ENCODE results near the gene FOXK1. TPM values are rescaled to one million over a fixed set of nuclear protein-coding genes. Genes with fewer than 3 reads are reported as not detected.

FOXK1 gene
- total RNA-seq, 4 donors from 2014 or later = 28.0 to 59.9 (median 34.2) TPM

DNA sequence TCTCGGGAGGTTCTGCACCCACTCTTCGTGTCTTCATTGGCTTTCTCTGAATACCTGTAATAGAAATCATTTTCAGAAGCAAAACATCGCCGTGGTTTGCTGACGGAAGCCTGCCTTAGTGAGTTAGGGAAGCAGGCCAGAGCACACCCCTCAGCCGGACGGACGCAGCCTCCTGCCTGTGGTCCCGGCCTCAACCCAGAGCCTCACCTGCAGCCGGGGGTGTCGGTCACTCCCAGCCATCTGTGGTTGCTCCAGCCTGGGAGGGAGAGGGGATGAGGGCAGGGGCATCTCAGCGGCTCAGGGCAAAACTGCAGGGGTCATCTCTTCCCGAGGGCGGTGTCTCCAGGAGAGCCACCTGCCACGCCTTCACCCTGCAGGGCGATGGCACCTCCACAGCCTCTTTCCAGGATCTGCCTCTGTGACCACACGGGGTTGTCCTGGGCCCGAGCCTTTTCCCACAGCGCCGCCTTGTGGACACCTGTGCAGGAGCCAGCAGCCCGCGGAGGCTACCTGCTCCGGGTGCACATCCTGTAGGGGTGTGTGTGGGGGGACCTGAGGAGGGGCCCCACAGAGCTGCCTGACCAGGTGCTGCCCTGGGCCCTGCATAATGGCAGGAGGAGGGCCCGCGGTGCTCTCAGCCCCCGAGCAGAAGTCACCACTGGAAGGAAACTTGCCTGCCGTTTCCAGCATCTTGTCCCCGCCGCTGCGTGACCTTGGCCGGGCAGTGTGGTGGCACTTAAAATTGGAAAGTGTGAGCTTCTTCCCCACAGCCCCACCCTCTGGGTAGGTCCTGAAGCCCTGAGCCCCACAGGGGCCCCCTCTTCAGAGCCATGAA, 71.7 kb downstream of the FOXK1 start:
- intact Hi-C loops (cut with DNase I; ENCODE audit: low total_unique reads) = loop anchor here (5.0 kb wide), 1 partner anchor 112 kb away; no protein-coding TSS in a partner anchor

DNA sequence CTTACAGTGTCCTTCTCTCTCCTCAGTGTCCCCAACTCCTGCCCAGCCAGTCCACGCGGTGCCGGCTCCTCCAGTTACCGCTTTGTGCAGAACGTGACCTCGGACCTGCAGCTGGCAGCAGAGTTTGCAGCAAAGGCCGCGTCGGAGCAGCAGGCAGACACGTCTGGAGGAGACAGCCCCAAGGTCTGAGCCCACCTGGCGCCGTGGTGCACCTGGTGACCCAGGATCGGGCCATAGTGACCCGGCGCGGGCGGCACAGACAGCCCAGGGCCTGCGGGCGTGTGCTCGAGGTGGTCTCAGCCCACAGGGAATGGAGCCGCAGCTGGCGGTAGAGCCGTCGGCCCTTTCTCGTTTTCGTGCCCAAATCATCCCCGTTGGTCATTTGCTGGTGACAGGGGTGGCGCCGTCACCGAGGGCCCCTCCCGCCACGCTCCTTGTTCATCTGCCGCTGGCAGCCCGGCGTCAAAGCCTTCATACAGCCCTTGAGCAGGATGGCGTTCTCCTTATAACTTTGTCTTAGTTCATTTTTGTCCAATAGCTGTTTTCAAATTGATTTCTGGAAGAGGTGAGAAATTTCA, 72.4 kb downstream of the FOXK1 start:
- Histone ChIP-seq H3K27me3 (no peaks in the 10 kb centered on the region), H3K9me3 (no peaks in the 10 kb centered on the region), H3K4me3 (no peak overlapping the region), H3K36me3 (peaks cover 0 to 37% (median 15%) of the 10 kb centered on the region in 4 donors), H3K4me1 (peaks cover 0 to 3% (median 0%) of the 10 kb centered on the region in 4 donors), H3K27ac (no peak overlapping the region)
- in situ Hi-C loops (cut with MboI; ENCODE audit: low pct_ligation_motif_present in 1 of 4, low pct_unique_long_range_greater_than_20kb in 1 of 4, low sequenced_read_pairs in 3 of 4) (loop anchor here in 3 of 4 donors (10.0 to 25.0 kb wide), 2 partner anchors 110 to 142 kb away; no protein-coding TSS in a partner anchor), intact Hi-C loops (cut with DNase I; ENCODE audit: low total_unique reads) (loop anchor here (1.0 to 5.0 kb wide), 2 partner anchors 31 to 112 kb away; no protein-coding TSS in a partner anchor)
- 82 to 93% methylated on average over 8 to 36 of the region's 36 CpGs for WGBS, 2 donors (ENCODE audit: low coverage in 1 of 2)
- DNase-seq = no peak
- no peak for TF ChIP-seq EP300 (IDR thresholded peaks at IDR 0.05; ENCODE audit: low read depth)
- TF ChIP-seq POLR2A (IDR thresholded peaks at IDR 0.05) = no peak
- TF ChIP-seq, protein P1, sequence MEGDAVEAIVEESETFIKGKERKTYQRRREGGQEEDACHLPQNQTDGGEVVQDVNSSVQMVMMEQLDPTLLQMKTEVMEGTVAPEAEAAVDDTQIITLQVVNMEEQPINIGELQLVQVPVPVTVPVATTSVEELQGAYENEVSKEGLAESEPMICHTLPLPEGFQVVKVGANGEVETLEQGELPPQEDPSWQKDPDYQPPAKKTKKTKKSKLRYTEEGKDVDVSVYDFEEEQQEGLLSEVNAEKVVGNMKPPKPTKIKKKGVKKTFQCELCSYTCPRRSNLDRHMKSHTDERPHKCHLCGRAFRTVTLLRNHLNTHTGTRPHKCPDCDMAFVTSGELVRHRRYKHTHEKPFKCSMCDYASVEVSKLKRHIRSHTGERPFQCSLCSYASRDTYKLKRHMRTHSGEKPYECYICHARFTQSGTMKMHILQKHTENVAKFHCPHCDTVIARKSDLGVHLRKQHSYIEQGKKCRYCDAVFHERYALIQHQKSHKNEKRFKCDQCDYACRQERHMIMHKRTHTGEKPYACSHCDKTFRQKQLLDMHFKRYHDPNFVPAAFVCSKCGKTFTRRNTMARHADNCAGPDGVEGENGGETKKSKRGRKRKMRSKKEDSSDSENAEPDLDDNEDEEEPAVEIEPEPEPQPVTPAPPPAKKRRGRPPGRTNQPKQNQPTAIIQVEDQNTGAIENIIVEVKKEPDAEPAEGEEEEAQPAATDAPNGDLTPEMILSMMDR (IDR thresholded peaks at IDR 0.05) = no peak
- TF ChIP-seq POLR2AphosphoS5 (IDR thresholded peaks at IDR 0.05) = no peak

More for the DNA sequence above, 71.7 kb downstream of the FOXK1 start:
- no peak overlapping the region for H3K4me3 ChIP-seq
- H3K36me3 ChIP-seq = peaks cover 0 to 31% (median 13%) of the 10 kb centered on the region in 4 donors
- no peaks in the 10 kb centered on the region for H3K27me3 ChIP-seq
- WGBS, 2 donors (ENCODE audit: low coverage in 1 of 2) = 45% methylated on average over 30 of the region's 31 CpGs; no CpG with 5 or more reads in 1 of the 2 donors
- TF ChIP-seq EP300 (IDR thresholded peaks at IDR 0.05; ENCODE audit: low read depth) (no peak), POLR2AphosphoS5 (IDR thresholded peaks at IDR 0.05) (no peak)
- TF ChIP-seq, protein P1 (IDR thresholded peaks at IDR 0.05) = peak; percentile 89 to 96 (median 96)
- peak overlapping the region in 3 of 4 donors; percentile 23 to 43 (median 25) for H3K27ac ChIP-seq
- peak; percentile 88 for DNase-seq
- no peaks in the 10 kb centered on the region for H3K9me3 ChIP-seq
- in situ Hi-C loops (cut with MboI; ENCODE audit: low pct_ligation_motif_present in 1 of 4, low pct_unique_long_range_greater_than_20kb in 1 of 4, low sequenced_read_pairs in 3 of 4) = loop anchor here in 3 of 4 donors (10.0 to 25.0 kb wide), 2 partner anchors 109 to 142 kb away; no protein-coding TSS in a partner anchor
- H3K4me1 ChIP-seq = peaks cover 0 to 3% (median 0%) of the 10 kb centered on the region in 4 donors

DNA sequence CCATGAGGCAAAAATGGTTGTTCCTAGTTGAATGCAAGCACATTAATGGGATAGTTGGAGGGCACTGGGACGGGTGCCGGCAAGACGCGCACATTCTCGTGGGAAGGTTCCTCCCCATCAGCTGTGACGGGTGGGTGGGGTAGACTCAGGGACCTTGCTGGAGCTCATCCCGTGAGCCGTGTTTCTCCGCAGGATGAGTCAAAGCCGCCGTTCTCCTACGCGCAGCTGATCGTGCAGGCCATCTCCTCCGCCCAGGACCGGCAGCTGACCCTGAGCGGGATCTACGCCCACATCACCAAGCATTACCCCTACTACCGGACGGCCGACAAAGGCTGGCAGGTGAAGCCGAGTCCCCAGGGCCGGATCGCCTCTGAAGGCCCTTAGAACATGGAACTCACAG, 73.0 kb downstream of the FOXK1 start:
- DNase-seq = no peak
- in situ Hi-C loops (cut with MboI; ENCODE audit: low pct_ligation_motif_present in 1 of 4, low pct_unique_long_range_greater_than_20kb in 1 of 4, low sequenced_read_pairs in 3 of 4) (loop anchor here in 3 of 4 donors (10.0 to 25.0 kb wide), 2 partner anchors 110 to 143 kb away; no protein-coding TSS in a partner anchor), intact Hi-C loops (cut with DNase I; ENCODE audit: low total_unique reads) (loop anchor here (1.0 kb wide), 1 partner anchor 30 kb away; no protein-coding TSS in a partner anchor)
- peaks cover 0 to 3% (median 0%) of the 10 kb centered on the region in 4 donors for H3K4me1 ChIP-seq
- 97 to 100% methylated on average over 2 to 24 of the region's 24 CpGs for WGBS, 2 donors (ENCODE audit: low coverage in 1 of 2)
- no peak overlapping the region for H3K4me3 ChIP-seq
- no peaks in the 10 kb centered on the region for H3K9me3 ChIP-seq
- TF ChIP-seq, protein P1 (IDR thresholded peaks at IDR 0.05) = no peak
- H3K27me3 ChIP-seq = no peaks in the 10 kb centered on the region
- no peak overlapping the region for H3K27ac ChIP-seq
- H3K36me3 ChIP-seq = peaks cover 0 to 38% (median 18%) of the 10 kb centered on the region in 4 donors

DNA sequence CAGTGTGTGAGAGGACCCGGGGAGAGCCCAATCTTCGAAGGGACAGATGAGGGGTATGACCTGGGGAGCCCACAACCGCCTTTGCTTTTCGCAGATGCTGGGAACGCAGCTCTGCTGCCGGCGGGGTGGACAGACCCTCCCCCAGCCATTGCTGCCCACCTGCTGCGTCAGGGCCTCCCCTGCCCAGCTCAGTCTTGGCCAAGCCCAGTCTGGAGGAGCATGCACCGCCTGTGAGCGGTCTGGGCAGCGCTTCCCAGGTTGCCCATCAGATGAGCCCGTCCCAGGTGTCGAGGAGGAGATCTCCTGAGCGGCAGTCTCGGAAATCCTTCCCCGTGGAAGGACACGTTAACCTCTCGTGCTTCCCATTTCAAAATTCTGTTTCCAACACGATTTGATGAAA, 76.0 kb downstream of the FOXK1 start:
- Histone ChIP-seq H3K36me3 (peaks cover 0 to 67% (median 28%) of the 10 kb centered on the region in 4 donors), H3K27ac (no peak overlapping the region), H3K4me1 (peaks cover 0 to 3% (median 0%) of the 10 kb centered on the region in 4 donors), H3K27me3 (no peaks in the 10 kb centered on the region), H3K9me3 (no peaks in the 10 kb centered on the region), H3K4me3 (no peak overlapping the region)
- in situ Hi-C loops (cut with MboI; ENCODE audit: low pct_ligation_motif_present in 1 of 4, low pct_unique_long_range_greater_than_20kb in 1 of 4, low sequenced_read_pairs in 3 of 4) = loop anchor here in 3 of 4 donors (10.0 to 25.0 kb wide), 2 partner anchors 113 to 146 kb away; no protein-coding TSS in a partner anchor
- TF ChIP-seq POLR2AphosphoS5 (IDR thresholded peaks at IDR 0.05) = no peak
- TF ChIP-seq, protein P1 (IDR thresholded peaks at IDR 0.05) = no peak
- intact Hi-C loops (cut with DNase I; ENCODE audit: low total_unique reads) = no loop called here
- DNase-seq = no peak
- 91 to 95% methylated on average over 4 to 19 of the region's 19 CpGs for WGBS, 2 donors (ENCODE audit: low coverage in 1 of 2)

Measured in transverse colon (tissue), 4 donors.